D721Med (cell line): ENCODE data around the gene MMP27.

Experiments used
- DNase-seq: peaks from one replicate; pipeline ENCODE4 v3.0.0; 2011; ENCODE audit warnings: low spot score; ENCODE audit not compliant: insufficient read length
- FAIRE-seq: peaks from 2 replicates; lab custom pipeline; 2011; peaks lifted over from hg19 to GRCh38; lab: Jason Lieb, UNC
- CTCF ChIP-seq: IDR thresholded peaks from 2 replicates; pipeline ENCODE4 v1.5.1; 2012; ENCODE audit warnings: mild to moderate bottlenecking, control low read depth; ENCODE audit not compliant: insufficient read depth; ENCODE audit errors: missing control alignments

Gene MMP27

GRCh38 chr11:102729849-102730815 is 24.6 kb upstream of the MMP27 start:
- FAIRE-seq = no peak
- TF ChIP-seq CTCF = no peak
- no peak for DNase-seq

- DNase-seq (no peak), FAIRE-seq (no peak)
- no peak for TF ChIP-seq CTCF
Observed at GRCh38 chr11:102727890-102728289, 22.3 kb upstream of the MMP27 start.

GRCh38 chr11:102724904-102725500 is 19.4 kb upstream of the MMP27 start, which contains the start of gene MMP8:
Gene MMP8 (minus strand): TSS chr11:102724954. CDS start chr11:102724855, 99 bp downstream.
- no peak for FAIRE-seq
- no peak for DNase-seq
- no peak for TF ChIP-seq CTCF

GRCh38 chr11:102722821-102723220 is 17.3 kb upstream of the MMP27 start:
- DNase-seq = no peak
- TF ChIP-seq CTCF = no peak
- FAIRE-seq = no peak

GRCh38 chr11:102719620-102720277 is 14.2 kb upstream of the MMP27 start:
- FAIRE-seq (no peak), DNase-seq (no peak)
- no peak for TF ChIP-seq CTCF

GRCh38 chr11:102717280-102717679 is 11.7 kb upstream of the MMP27 start:
- TF ChIP-seq CTCF = no peak
- DNase-seq = no peak
- FAIRE-seq = no peak
